Subcutaneous adipose tissue (tissue), 4 donors: Measurements from ENCODE around the gene QKI. TPM values are rescaled to one million over a fixed set of nuclear protein-coding genes. Genes with fewer than 3 reads are reported as not detected.

Experiments used
- CTCF ChIP-seq: fragments of 450-650 bp; IDR thresholded peaks from one replicate; pipeline ENCODE4 v1.5.1; 2016; ENCODE audit warnings: low read depth, mild to moderate bottlenecking, control low read depth, antibody characterized with exemption, moderate library complexity
- total RNA-seq, 4 donors: library from RNA; depleted of rRNA; stranded (reverse); fragments of >200 nt; gene quantifications; one replicate each; pipeline ENCODE4 v1.1.0, GENCODE V29; 2016

Gene QKI
- total RNA-seq, 4 donors from 2014 or later, result 218 to 368 (median 266) TPM

- TF ChIP-seq CTCF, result no peak
Observed at GRCh38 chr6:163422550-163422949, 8.0 kb downstream of the QKI start.

GRCh38 chr6:163423696-163424095, 9.2 kb downstream of the QKI start:
- TF ChIP-seq CTCF, result no peak

- no peak for TF ChIP-seq CTCF
Observed at GRCh38 chr6:163427498-163428254, 13.2 kb downstream of the QKI start.

DNA sequence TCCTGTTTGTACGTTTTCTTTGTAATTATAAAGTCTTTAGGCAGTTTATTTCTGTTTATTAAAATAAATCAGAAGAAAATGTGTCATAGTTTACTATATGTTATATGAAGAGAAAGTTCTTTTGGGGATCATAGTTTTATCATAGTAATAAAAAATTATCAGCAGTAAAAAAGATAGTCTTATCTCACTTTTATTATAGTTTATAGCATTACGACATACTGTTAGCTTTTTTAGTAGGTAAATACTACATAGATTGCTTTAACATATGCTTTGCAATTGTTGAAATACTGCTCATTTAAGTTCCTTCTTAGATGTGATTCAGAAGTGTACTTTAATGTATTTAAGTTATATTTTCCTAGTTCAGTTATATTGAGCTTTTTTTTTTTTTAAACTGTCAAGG, 13.9 kb downstream of the QKI start:
- no peak for TF ChIP-seq CTCF

DNA sequence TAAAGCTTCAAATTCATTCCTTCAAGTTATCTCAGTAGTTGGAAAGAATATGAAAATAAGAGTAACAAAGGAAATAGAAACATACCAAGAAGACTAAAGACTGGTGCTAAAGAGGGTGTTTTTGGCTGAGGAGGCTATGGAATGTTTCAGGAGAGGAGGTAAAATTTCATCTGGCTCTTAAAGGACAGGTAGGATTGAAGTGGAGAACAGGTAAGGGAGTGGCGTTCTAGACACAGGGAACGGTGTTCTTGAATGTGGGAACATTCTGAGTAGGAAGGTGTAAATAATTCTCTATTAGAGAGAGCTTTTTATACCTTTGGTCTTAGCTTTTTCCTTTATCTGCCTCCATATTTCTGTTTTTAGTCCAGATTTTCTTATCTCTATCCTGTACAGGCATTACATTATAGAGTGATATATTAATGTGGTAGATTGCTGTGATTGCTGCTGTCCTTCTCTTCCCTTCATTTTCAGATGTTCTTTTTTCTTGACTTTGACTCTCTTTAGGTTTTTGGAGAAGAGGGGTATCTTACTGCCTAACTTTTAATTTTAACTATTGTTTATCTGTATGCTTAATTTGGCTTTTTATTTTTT, 15.4 kb downstream of the QKI start:
- no peak for TF ChIP-seq CTCF

- no peak for TF ChIP-seq CTCF
Observed at GRCh38 chr6:163432300-163432699, 17.8 kb downstream of the QKI start.

DNA sequence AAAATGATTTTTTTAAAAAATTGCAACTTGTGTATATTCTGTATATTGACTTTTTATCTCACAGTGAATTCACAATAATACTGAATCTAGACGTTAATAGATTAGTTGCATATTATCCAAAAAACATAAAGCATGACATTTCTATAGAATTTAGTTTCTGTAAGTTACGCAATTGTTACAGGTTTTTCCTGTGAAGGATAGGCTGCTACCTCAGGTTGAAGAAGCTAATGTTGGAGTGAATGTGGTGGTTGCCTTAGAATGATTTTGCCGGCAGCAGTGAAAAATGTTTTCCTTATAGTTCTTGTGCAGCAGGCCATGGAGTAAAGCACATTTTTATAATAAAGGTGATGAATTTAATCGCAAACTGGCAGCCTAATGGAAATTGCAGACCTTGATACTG, 20.5 kb downstream of the QKI start:
- no peak for TF ChIP-seq CTCF
